ENCODE measurements around the gene BICD1. TPM values are rescaled to one million over a fixed set of nuclear protein-coding genes. Genes with fewer than 3 reads are reported as not detected.
A peak's percentile ranks its signal among the peaks of the same experiment; 100 is the strongest.

Gene BICD1
- total and polyA plus RNA-seq, 2 of the 13 experiments (the other 11 are each of a cell fraction or from before 2014, with no cell fraction given): 4.5 to 5.2 TPM

DNA sequence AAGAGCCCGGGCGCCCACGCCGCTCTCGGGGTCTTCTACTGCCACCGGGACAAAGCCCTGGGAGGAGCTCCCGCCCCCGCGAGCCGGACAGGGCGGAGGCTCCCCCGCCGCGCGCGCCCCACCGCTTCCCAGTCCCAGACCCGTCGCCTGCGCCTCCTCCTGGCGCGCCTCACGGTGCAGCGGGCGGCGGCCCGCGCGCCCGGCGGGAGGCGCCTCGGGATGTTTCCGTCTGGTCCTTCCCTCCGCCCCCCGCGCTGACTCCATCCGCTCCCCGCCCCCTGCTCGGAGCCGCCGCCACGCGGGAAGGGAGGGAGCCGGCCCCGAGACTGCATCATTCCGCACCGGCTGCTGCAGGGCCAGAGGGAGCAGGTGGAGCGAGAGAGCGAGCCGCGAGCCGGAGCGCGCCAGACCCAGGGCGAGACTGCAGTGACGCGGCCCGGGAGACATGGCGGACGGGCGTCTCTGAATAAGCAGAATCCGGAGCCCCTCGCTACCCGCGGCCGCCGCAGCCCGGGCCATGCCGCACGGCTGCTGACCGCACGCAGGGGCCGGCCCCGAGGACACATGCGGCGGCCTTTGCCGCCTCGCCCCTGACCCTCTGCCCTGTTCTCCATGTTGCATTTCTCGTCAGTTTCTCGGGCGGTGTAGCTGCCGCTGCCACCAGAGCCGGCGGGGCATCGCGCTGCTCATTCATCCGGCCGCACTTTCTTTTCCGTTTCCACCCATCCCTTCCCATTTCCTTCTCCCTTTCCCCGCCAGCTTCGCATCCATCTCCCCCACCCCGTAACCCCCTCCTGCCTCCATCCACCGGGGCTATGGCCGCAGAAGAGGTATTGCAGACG, at the start of gene BICD1 (continued):
- 0 out of 2 replicates have a peak, but pooled peaks have one; percentile 5 for TF ChIP-seq ZBTB49 (CRISPR knock-in tag; IDR thresholded peaks at IDR 0.05; ENCODE audit: borderline replicate concordance)
- peak; percentile 56 for TF ChIP-seq TEAD3 (CRISPR knock-in tag; optimal IDR thresholded peaks at IDR 0.05; ENCODE audit: borderline replicate concordance)
- TF ChIP-seq RAD51 (IDR thresholded peaks at IDR 0.05; ENCODE audit: borderline replicate concordance): no peak
- 0 out of 2 replicates have a peak, but pooled peaks have one; percentile 19 for TF ChIP-seq ZNF672 (CRISPR knock-in tag; IDR thresholded peaks at IDR 0.05)
- TF ChIP-seq ZFP37 (CRISPR knock-in tag; IDR thresholded peaks at IDR 0.05; ENCODE audit: borderline replicate concordance): no peak
- TF ChIP-seq RELA (CRISPR knock-in tag; IDR thresholded peaks at IDR 0.05): no peak
- TF ChIP-seq ZNF839 (CRISPR knock-in tag; IDR thresholded peaks at IDR 0.05; ENCODE audit: borderline replicate concordance): peak; percentile 13; the same call in 1 of the 2 replicates
- TF ChIP-seq SOX13 (IDR thresholded peaks at IDR 0.05): no peak; the same call in 1 of the 2 replicates
- peak in 1 of 2 experiments; percentile 1; a peak in 1 of 4 replicates for TF ChIP-seq SOX13 (CRISPR knock-in tag; conservative IDR thresholded peaks at IDR 0.05 in 1 of 2, IDR thresholded peaks at IDR 0.05 in 1 of 2)
- TF ChIP-seq ZNF879 (CRISPR knock-in tag; IDR thresholded peaks at IDR 0.05): no peak; the same call in 1 of the 2 replicates
- no peak for TF ChIP-seq U2AF2 (IDR thresholded peaks at IDR 0.05; ENCODE audit: low read depth, low read length)
- no peak for TF ChIP-seq ZNF296 (CRISPR knock-in tag; conservative IDR thresholded peaks at IDR 0.05)
- TF ChIP-seq ZNF256 (CRISPR knock-in tag; conservative IDR thresholded peaks at IDR 0.05): no peak; the same call in 1 of the 2 replicates
- TF ChIP-seq ZBTB25 (CRISPR knock-in tag; IDR thresholded peaks at IDR 0.05): peak; percentile 86; the same call in 1 of the 2 replicates
- TF ChIP-seq HMG20B (CRISPR knock-in tag; conservative IDR thresholded peaks at IDR 0.05): no peak
- 0 out of 2 replicates have a peak, but pooled peaks have one; percentile 21 for TF ChIP-seq MTF1 (CRISPR knock-in tag; IDR thresholded peaks at IDR 0.05)
- TF ChIP-seq ZNF678 (CRISPR knock-in tag; IDR thresholded peaks at IDR 0.05): no peak
- TF ChIP-seq ZNF33A (CRISPR knock-in tag; IDR thresholded peaks at IDR 0.05; ENCODE audit: borderline replicate concordance): no peak
- no peak for TF ChIP-seq LRRFIP1 (CRISPR knock-in tag; conservative IDR thresholded peaks at IDR 0.05)
- TF ChIP-seq MAFK (conservative IDR thresholded peaks at IDR 0.05 in 1 of 2, IDR thresholded peaks at IDR 0.05 in 1 of 2; ENCODE audit: low read length in 2 of 2): no peak
- 0 out of 2 replicates have a peak, but pooled peaks have one; percentile 26 for TF ChIP-seq FOXO1 (CRISPR knock-in tag; IDR thresholded peaks at IDR 0.05)
- peak; percentile 70; the same call in 1 of the 2 replicates for TF ChIP-seq KAT8 (CRISPR knock-in tag; IDR thresholded peaks at IDR 0.05)
- TF ChIP-seq ZNF83 (CRISPR knock-in tag; IDR thresholded peaks at IDR 0.05; ENCODE audit: borderline replicate concordance): no peak
- no peak; the same call in 1 of the 2 replicates for TF ChIP-seq ZNF12 (CRISPR knock-in tag; IDR thresholded peaks at IDR 0.05)
- TF ChIP-seq FOXJ3 (CRISPR knock-in tag; IDR thresholded peaks at IDR 0.05; ENCODE audit: borderline replicate concordance): no peak

Data from HepG2 (cell line).